GM23338 (cell line): ENCODE results near the gene CCDC43.
"Not testable (repeated sequence)": the region's sequence is repeated elsewhere in the genome, so short reads cannot be mapped to it uniquely, and the experiment has no call there.

ENCODE experiments used
- CREB1 ChIP-seq: fragments of 250-450 bp; sonication (Bioruptor Pico); IDR thresholded peaks from 2 replicates; pipeline ENCODE4 v1.5.0; 2020; ENCODE audit warnings: low read depth, mild to moderate bottlenecking, moderate library complexity
- EZH2 ChIP-seq: fragments of 200-600 bp; sonication (generic); IDR thresholded peaks from one replicate; pipeline ENCODE4 v1.8.0; 2017; ENCODE audit warnings: antibody characterized with exemption, mild to moderate bottlenecking, low read depth; ENCODE audit not compliant: unreplicated experiment
- EZH2phosphoT487 ChIP-seq: fragments of 200-600 bp; sonication (generic); IDR thresholded peaks from one replicate; pipeline ENCODE4 v1.8.1; 2018; ENCODE audit warnings: antibody characterized with exemption; ENCODE audit not compliant: unreplicated experiment
- JUNB ChIP-seq: IDR thresholded peaks from one replicate; pipeline ENCODE4 v1.6.1; 2016; ENCODE audit warnings: antibody characterized with exemption; ENCODE audit not compliant: unreplicated experiment
- NANOG ChIP-seq: IDR thresholded peaks from 2 replicates; pipeline ENCODE4 v1.6.1; 2016; ENCODE audit warnings: antibody characterized with exemption, borderline replicate concordance
- POLR2AphosphoS5 ChIP-seq: IDR thresholded peaks from 2 replicates; pipeline ENCODE4 v1.6.1; 2016; ENCODE audit warnings: antibody characterized with exemption, low read depth
- STAT1 ChIP-seq: IDR thresholded peaks from one replicate; pipeline ENCODE4 v1.6.1; 2016; ENCODE audit warnings: antibody characterized with exemption; ENCODE audit not compliant: unreplicated experiment
- ZNF114 ChIP-seq: fragments of 250-450 bp; sonication (Bioruptor Pico); IDR thresholded peaks from 2 replicates; pipeline ENCODE4 v1.5.0; 2020; ENCODE audit warnings: mild to moderate bottlenecking, moderate library complexity
- ZNF331 ChIP-seq: fragments of 250-450 bp; sonication (Bioruptor Pico); IDR thresholded peaks from 2 replicates; pipeline ENCODE4 v1.5.0; 2020; ENCODE audit warnings: low read depth, mild to moderate bottlenecking, moderate library complexity
- TF ChIP-seq, protein P1 (sequence below), 2 experiments: fragments of 200-600 bp in 1 of 2; sonication (generic) in 1 of 2; conservative IDR thresholded peaks; 2 replicates each; pipeline versions ENCODE4 v1.5.1 to v1.6.1; 2016 to 2017; ENCODE audit warnings: antibody characterized with exemption in 2 of 2, low read depth in 2 of 2, mild to moderate bottlenecking in 2 of 2, moderate library complexity in 1 of 2
- TF ChIP-seq, protein P2 (sequence below): IDR thresholded peaks from one replicate; pipeline ENCODE4 v1.6.1; 2018; ENCODE audit warnings: antibody characterized with exemption; ENCODE audit not compliant: unreplicated experiment
- TF ChIP-seq, protein P3 (sequence below): fragments of 250-450 bp; sonication (Bioruptor Pico); IDR thresholded peaks from 2 replicates; pipeline ENCODE4 v1.5.0; 2020; ENCODE audit warnings: mild to moderate bottlenecking, moderate library complexity
- TF ChIP-seq, protein P4 (sequence below): IDR thresholded peaks from 2 replicates; pipeline ENCODE4 v1.6.1; 2016; ENCODE audit warnings: antibody characterized with exemption

DNA sequence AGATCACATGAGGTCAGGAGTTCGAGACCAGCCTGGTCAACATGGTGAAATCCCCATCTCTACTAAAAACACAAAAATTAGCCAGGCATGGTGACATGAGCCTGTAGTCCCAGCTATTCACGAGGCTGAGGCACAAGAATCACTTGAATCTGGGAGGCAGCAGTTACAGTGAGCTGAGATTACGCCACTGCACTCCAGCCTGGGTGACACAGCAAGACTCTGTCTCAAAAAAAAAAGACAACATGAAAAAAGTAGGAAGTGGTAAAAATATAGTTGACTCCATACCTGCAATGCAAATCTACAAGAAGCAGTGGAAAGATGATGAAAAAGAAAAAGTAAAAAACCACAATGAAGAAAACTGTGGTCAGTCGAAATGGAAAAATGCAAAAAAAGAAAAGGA is 6.3 kb downstream of the CCDC43 start:
- TF ChIP-seq, protein P1, sequence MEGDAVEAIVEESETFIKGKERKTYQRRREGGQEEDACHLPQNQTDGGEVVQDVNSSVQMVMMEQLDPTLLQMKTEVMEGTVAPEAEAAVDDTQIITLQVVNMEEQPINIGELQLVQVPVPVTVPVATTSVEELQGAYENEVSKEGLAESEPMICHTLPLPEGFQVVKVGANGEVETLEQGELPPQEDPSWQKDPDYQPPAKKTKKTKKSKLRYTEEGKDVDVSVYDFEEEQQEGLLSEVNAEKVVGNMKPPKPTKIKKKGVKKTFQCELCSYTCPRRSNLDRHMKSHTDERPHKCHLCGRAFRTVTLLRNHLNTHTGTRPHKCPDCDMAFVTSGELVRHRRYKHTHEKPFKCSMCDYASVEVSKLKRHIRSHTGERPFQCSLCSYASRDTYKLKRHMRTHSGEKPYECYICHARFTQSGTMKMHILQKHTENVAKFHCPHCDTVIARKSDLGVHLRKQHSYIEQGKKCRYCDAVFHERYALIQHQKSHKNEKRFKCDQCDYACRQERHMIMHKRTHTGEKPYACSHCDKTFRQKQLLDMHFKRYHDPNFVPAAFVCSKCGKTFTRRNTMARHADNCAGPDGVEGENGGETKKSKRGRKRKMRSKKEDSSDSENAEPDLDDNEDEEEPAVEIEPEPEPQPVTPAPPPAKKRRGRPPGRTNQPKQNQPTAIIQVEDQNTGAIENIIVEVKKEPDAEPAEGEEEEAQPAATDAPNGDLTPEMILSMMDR (conservative IDR thresholded peaks at IDR 0.05; ENCODE audit: low read depth in 2 of 2): not testable (repeated sequence)
- TF ChIP-seq POLR2AphosphoS5; EZH2phosphoT487; EZH2; CREB1 (CRISPR knock-in tag); JUNB; ZNF331 (CRISPR knock-in tag); NANOG; ZNF114 (CRISPR knock-in tag); STAT1: not testable (repeated sequence)
- TF ChIP-seq, protein P2, sequence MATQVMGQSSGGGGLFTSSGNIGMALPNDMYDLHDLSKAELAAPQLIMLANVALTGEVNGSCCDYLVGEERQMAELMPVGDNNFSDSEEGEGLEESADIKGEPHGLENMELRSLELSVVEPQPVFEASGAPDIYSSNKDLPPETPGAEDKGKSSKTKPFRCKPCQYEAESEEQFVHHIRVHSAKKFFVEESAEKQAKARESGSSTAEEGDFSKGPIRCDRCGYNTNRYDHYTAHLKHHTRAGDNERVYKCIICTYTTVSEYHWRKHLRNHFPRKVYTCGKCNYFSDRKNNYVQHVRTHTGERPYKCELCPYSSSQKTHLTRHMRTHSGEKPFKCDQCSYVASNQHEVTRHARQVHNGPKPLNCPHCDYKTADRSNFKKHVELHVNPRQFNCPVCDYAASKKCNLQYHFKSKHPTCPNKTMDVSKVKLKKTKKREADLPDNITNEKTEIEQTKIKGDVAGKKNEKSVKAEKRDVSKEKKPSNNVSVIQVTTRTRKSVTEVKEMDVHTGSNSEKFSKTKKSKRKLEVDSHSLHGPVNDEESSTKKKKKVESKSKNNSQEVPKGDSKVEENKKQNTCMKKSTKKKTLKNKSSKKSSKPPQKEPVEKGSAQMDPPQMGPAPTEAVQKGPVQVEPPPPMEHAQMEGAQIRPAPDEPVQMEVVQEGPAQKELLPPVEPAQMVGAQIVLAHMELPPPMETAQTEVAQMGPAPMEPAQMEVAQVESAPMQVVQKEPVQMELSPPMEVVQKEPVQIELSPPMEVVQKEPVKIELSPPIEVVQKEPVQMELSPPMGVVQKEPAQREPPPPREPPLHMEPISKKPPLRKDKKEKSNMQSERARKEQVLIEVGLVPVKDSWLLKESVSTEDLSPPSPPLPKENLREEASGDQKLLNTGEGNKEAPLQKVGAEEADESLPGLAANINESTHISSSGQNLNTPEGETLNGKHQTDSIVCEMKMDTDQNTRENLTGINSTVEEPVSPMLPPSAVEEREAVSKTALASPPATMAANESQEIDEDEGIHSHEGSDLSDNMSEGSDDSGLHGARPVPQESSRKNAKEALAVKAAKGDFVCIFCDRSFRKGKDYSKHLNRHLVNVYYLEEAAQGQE: not testable (repeated sequence)
- TF ChIP-seq, protein P3, sequence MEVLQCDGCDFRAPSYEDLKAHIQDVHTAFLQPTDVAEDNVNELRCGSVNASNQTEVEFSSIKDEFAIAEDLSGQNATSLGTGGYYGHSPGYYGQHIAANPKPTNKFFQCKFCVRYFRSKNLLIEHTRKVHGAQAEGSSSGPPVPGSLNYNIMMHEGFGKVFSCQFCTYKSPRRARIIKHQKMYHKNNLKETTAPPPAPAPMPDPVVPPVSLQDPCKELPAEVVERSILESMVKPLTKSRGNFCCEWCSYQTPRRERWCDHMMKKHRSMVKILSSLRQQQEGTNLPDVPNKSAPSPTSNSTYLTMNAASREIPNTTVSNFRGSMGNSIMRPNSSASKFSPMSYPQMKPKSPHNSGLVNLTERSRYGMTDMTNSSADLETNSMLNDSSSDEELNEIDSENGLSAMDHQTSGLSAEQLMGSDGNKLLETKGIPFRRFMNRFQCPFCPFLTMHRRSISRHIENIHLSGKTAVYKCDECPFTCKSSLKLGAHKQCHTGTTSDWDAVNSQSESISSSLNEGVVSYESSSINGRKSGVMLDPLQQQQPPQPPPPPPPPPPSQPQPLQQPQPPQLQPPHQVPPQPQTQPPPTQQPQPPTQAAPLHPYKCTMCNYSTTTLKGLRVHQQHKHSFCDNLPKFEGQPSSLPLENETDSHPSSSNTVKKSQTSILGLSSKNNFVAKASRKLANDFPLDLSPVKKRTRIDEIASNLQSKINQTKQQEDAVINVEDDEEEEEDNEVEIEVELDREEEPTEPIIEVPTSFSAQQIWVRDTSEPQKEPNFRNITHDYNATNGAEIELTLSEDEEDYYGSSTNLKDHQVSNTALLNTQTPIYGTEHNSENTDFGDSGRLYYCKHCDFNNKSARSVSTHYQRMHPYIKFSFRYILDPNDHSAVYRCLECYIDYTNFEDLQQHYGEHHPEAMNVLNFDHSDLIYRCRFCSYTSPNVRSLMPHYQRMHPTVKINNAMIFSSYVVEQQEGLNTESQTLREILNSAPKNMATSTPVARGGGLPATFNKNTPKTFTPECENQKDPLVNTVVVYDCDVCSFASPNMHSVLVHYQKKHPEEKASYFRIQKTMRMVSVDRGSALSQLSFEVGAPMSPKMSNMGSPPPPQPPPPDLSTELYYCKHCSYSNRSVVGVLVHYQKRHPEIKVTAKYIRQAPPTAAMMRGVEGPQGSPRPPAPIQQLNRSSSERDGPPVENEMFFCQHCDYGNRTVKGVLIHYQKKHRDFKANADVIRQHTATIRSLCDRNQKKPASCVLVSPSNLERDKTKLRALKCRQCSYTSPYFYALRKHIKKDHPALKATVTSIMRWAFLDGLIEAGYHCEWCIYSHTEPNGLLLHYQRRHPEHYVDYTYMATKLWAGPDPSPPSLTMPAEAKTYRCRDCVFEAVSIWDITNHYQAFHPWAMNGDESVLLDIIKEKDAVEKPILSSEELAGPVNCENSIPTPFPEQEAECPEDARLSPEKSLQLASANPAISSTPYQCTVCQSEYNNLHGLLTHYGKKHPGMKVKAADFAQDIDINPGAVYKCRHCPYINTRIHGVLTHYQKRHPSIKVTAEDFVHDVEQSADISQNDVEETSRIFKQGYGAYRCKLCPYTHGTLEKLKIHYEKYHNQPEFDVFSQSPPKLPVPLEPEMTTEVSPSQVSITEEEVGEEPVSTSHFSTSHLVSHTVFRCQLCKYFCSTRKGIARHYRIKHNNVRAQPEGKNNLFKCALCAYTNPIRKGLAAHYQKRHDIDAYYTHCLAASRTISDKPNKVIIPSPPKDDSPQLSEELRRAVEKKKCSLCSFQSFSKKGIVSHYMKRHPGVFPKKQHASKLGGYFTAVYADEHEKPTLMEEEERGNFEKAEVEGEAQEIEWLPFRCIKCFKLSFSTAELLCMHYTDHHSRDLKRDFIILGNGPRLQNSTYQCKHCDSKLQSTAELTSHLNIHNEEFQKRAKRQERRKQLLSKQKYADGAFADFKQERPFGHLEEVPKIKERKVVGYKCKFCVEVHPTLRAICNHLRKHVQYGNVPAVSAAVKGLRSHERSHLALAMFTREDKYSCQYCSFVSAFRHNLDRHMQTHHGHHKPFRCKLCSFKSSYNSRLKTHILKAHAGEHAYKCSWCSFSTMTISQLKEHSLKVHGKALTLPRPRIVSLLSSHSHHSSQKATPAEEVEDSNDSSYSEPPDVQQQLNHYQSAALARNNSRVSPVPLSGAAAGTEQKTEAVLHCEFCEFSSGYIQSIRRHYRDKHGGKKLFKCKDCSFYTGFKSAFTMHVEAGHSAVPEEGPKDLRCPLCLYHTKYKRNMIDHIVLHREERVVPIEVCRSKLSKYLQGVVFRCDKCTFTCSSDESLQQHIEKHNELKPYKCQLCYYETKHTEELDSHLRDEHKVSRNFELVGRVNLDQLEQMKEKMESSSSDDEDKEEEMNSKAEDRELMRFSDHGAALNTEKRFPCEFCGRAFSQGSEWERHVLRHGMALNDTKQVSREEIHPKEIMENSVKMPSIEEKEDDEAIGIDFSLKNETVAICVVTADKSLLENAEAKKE (CRISPR knock-in tag): not testable (repeated sequence)
- TF ChIP-seq, protein P4, sequence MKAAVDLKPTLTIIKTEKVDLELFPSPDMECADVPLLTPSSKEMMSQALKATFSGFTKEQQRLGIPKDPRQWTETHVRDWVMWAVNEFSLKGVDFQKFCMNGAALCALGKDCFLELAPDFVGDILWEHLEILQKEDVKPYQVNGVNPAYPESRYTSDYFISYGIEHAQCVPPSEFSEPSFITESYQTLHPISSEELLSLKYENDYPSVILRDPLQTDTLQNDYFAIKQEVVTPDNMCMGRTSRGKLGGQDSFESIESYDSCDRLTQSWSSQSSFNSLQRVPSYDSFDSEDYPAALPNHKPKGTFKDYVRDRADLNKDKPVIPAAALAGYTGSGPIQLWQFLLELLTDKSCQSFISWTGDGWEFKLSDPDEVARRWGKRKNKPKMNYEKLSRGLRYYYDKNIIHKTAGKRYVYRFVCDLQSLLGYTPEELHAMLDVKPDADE: not testable (repeated sequence)
